HG03045 (cell line): ENCODE results near the gene NELFB.

Experiments used
- ATAC-seq: cut with Tn5 transposase; IDR thresholded peaks from one replicate; pipeline ENCODE4 v1.9.1; 2021; ENCODE audit warnings: mild to moderate bottlenecking, moderate library complexity; ENCODE audit not compliant: unreplicated experiment

The NELFB gene

GRCh38 chr9:137266585-137267453 is 11.7 kb downstream of the NELFB start:
- no peak for ATAC-seq

DNA sequence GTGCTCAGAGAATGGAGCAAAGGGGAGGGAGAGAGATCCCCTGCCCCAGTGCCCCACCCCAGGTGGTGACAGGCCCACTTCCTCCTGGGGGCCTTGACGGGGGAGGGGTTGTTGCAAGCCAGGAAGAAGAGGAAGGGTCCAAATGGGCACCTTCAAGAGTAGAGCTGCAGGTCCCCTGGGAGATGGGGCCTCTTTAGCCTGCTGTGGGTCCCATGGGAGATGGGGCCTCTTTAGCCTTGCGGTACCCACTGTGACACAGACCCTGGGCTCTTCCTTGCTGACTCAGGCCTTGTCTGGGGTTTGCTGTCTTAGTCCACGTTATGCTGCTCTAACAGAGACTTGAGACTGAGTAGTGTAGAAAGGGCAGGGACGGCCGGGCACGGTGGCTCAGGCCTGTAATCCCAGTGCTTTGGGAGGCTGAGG is 12.8 kb downstream of the NELFB start:
- ATAC-seq, result no peak

- no peak for ATAC-seq
These were observed 13.5 kb downstream of the NELFB start for GRCh38 chr9:137268538-137269201.

- ATAC-seq, result no peak
These were observed 14.2 kb downstream of the NELFB start for GRCh38 chr9:137269231-137269772.

DNA sequence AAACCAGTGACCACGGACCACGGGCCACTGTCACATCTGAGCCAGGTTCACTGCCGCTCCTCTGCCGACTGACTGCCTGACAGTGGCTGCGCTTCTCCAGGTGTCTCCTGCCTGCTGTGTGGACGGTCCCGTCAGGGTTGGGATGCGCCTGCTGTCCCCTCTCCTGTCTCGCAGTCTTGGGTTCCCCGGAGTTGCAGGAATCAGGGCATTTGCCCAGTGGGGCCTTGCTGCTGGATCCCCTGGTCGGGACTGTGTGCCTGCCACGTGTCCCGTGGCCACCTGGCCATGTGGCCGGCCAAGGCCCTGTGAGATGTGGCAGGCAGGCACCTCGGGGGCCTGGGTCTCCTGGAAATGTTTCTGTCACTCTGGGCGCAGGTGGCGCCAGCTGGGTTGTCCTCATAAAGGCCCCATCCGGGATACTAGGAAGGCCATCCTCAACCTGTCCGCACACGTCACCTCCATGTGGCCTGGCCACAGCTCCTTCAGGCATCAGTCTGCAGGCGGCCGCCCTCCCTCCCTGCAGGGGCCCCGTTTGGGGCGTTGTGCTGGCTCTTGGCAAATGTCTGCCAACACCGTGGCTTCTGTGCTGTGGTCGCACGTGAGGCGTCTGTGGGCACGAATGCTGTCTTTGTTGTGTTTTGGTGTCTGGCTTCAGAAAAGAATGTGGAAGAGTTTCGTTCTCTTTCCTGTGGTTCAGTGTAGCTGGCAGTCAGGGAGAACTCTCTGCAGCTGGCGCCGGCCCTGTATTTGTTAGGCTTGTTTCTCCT is 16.0 kb downstream of the NELFB start:
- no peak for ATAC-seq

- ATAC-seq, result no peak
These were observed 16.6 kb downstream of the NELFB start for GRCh38 chr9:137271696-137272076.

DNA sequence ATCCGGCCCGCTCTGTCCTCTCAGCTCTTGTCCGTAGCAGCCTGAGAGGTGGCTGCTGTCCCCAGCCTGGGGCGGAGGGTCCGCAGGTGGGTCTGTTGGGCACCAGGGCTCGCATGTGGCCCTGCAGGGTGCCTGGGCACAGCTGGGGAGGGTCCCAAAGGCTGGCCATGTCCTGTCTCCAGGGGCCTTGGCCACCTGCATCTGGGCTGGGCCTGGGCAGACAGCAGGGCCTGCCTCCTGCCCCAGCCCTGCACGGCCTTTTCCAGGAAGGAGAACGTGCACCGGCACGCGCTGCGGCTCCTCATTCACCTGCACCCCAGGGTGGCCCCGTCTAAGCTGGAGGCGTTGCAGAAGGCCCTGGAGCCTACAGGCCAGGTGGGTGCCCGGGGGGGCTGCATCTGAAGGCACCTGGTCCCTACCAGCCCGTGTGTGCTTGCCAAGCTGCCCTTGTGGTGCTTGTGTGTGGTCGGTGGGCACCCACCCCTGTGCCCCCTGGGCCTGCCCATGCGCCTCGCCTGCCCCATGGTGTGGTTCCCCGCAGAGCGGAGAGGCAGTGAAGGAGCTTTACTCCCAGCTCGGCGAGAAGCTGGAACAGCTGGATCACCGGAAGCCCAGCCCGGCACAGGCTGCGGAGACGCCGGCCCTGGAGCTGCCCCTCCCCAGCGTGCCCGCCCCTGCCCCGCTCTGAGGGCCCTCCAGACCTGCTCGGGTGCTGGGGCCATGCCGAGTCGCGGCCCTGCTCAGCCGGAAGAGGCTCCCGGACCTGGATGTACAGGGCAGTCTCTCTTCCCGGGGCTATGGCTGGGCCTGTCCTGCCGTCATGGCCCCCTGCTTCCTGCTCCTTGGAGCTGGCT is 17.3 kb downstream of the NELFB start:
- ATAC-seq, result no peak

DNA sequence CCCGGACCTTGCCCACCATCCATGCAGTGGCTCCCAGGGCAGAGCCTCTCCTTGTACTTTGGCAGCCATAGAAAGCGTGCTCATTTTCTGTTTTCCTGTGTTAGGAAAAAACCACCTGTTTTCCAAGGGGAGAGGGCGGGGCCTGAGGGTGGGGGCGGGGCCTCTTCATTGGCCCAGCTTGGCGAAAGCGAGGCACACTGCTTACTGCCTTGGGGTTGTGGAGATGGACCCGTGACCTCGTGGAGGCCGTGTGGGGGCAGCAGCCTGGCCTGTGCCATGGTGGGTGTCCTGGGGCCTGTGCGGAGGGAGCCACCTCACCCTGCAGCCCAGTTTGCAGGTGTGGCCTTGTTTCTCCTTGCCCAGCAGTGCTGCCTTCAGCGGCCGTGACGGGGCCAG is 18.0 kb downstream of the NELFB start:
- ATAC-seq, result no peak

DNA sequence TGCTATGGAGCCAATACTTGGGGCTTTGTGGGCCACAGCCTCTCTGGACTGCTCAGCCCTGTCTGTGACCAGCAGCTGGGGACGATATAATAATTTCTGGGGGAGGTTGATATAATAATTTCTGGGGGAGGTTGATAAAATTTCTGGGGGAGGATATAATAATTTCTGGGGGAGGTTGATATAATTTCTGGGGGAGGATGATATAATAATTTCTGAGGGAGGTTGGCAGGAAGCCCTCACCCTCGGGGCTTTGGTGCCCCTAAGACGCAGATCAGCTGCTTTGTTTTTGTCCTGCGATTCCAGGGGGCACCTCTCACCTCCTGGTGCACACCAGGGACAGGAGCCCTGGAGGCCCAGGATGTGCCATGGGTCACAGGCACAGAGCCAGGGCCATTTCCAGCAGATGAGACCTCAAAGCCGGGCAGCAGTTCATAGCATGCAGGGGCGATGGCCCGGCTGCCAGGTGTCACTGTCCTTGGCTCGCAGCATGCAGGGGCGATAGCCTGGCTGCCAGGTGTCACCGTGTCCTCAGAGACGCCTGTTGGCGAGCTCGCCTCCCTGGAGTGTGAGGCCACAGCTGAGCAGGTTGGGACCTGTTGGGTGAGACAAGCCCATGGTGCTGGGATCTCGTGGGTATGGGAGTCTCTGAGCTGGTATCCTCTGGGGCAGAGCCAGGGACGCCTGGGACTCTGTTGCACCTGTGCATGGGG is 18.6 kb downstream of the NELFB start:
- ATAC-seq, result no peak

GRCh38 chr9:137275203-137275587 is 20.1 kb downstream of the NELFB start:
- ATAC-seq, result no peak

DNA sequence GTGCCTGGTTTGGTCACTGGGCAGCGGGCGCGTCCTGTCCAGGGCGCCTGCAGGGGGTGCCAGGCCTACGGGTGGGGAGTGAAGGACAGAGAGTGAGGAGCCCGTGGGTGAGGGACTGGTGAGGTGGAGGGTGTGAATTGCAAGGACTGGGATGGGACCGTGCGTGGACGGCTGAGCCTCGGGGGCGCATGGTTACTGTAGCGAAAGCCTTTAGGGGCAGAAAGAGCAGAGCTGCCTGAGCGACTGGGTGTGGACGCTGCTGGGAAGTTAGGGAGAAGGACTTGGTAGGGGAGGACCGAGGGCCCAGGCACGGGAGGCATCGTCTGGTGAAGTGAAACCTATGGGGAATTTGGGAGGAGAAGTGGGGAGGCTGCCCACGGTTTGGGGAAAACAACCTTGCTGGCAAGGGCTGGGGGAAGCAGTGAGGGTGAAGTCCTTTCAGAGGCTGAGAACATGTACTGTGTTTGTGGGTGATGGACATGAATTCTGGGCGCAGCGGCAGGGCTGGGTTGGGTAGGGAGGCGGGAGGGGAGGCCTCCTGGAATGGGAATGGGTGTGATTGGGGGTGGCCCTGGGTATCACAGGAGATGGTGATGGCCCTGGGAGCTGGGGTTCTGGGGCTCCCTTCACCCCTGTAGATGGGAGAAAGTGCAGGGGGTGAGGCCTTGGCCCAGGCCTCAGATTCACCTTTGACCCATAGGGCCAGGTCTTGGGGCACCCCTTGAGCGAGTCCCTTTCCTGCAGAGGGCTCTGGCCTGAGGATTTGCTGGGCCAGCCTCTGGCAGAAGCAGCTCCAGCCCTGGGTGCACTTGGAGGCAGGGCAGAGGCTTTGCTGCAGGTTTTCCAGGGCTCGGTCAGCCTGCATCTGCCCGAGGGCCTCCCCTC is 20.7 kb downstream of the NELFB start:
- ATAC-seq, result no peak

- no peak for ATAC-seq
These were observed 21.6 kb downstream of the NELFB start for GRCh38 chr9:137276473-137277328.

DNA sequence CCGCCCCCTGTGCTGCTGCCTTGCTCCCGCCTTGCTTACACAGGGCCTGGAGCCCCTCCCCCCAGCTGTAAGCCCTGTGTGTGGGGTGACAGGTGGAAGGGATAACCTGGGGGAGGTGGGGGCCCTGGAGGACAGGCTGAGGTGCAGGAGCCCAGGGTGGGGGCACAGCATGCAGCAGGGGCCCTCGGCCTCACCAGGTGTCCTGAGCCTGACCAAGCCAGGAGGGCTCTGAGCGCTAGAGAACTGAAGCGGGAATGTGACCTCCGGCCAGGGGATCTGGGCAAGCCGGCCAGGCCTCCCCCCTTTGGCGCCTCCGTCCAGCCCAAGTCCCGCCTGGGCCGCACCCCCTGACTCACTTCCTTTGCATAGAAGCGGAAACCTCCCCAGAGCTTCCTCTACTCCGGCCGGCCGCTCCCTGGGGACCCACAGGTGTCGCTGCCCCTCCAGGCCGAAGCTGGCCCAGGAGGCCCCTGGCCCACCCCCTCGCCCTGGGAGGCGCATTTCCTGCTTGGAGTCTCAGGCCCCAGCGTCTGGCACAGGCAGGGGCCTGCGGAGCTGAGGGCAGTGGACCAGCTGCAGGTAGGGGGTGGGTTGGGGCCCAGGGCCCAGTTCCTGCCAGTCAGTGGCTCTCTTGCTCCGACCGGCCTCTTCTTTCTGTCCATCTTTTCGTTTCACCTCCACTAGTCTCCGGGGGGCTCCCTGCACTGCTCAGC is 22.4 kb downstream of the NELFB start, which contains the start of gene TOR4A:
TSS of gene TOR4A (plus strand) at position 398 of the 713 bp plus-strand sequence. CDS start 964 bp downstream, outside the sequence.
- peak; percentile 56 for ATAC-seq

- no peak for ATAC-seq
These were observed 23.1 kb downstream of the NELFB start for GRCh38 chr9:137278061-137278701.

- no peak for ATAC-seq
These were observed 23.9 kb downstream of the NELFB start for GRCh38 chr9:137278721-137279711.
